ENCODE measurements around the gene TMBIM1. TPM values are rescaled to one million over a fixed set of nuclear protein-coding genes. Genes with fewer than 3 reads are reported as not detected.

TMBIM1 gene
- total and polyA plus RNA-seq, 12 donors = 30.9 to 151 (median 110) TPM

DNA sequence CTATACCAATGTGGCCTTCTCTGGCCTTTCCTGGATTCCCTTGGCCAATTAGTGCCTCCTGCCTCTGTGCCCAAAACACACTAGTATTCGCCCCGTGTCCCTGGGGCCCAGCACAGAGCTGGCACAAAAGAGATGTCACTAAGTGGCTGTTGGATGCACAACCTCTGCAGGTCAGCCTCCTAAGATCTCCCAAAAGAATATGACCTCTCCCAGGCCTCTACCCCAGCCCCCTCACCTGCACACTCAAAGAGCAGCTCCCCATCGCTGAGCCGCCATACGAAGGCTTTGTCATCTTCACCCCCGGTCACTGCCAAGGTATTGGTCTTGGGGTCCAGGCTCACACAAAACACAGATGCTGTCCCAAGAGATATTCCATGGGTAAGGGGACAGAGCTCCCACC is 25.0 kb downstream of the TMBIM1 start:
- Histone ChIP-seq H3K36me3 (peaks cover 0 to 62% (median 45%) of the 10 kb centered on the region in 9 donors), H3K9me3 (no peaks in the 10 kb centered on the region), H3K4me1 (peaks cover 15 to 63% (median 48%) of the 10 kb centered on the region in 9 donors), H3K27me3 (no peaks in the 10 kb centered on the region), H3K4me3 (no peak overlapping the region), H3K27ac (no peak overlapping the region)
- intact Hi-C loops (cut with DNase I) = loop anchor here in 2 of 10 donors (5.0 kb wide), 2 partner anchors 50 to 80 kb away; partner anchors contain the start of gene ARPC2 (in 1 of the 2)
- DNase-seq (no peak), ATAC-seq (no peak)
- TF ChIP-seq, protein P1, sequence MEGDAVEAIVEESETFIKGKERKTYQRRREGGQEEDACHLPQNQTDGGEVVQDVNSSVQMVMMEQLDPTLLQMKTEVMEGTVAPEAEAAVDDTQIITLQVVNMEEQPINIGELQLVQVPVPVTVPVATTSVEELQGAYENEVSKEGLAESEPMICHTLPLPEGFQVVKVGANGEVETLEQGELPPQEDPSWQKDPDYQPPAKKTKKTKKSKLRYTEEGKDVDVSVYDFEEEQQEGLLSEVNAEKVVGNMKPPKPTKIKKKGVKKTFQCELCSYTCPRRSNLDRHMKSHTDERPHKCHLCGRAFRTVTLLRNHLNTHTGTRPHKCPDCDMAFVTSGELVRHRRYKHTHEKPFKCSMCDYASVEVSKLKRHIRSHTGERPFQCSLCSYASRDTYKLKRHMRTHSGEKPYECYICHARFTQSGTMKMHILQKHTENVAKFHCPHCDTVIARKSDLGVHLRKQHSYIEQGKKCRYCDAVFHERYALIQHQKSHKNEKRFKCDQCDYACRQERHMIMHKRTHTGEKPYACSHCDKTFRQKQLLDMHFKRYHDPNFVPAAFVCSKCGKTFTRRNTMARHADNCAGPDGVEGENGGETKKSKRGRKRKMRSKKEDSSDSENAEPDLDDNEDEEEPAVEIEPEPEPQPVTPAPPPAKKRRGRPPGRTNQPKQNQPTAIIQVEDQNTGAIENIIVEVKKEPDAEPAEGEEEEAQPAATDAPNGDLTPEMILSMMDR (IDR thresholded peaks at IDR 0.05) = no peak
- 98% methylated on average over 6 of the region's 6 CpGs for WGBS, 2 donors

- Histone ChIP-seq H3K27me3 (no peaks in the 10 kb centered on the region), H3K4me3 (no peak overlapping the region), H3K36me3 (peaks cover 0 to 62% (median 45%) of the 10 kb centered on the region in 9 donors), H3K9me3 (no peaks in the 10 kb centered on the region), H3K4me1 (peaks cover 21 to 63% (median 48%) of the 10 kb centered on the region in 9 donors), H3K27ac (no peak overlapping the region)
- no peak for DNase-seq
- no peak for ATAC-seq
- WGBS, 2 donors = 96 to 99% methylated on average over 15 of the region's 15 CpGs
- intact Hi-C loops (cut with DNase I) = loop anchor here in 2 of 10 donors (5.0 kb wide), 2 partner anchors 49 to 79 kb away; partner anchors contain the start of gene ARPC2 (in 1 of the 2)
- TF ChIP-seq, protein P1 (IDR thresholded peaks at IDR 0.05) = no peak
These were observed 25.9 kb downstream of the TMBIM1 start for GRCh38 chr2:218266316-218266979.

GRCh38 chr2:218265626-218266025 is 26.7 kb downstream of the TMBIM1 start:
- ATAC-seq (no peak), DNase-seq (no peak)
- Histone ChIP-seq H3K27me3 (no peaks in the 10 kb centered on the region), H3K4me3 (no peak overlapping the region), H3K36me3 (peaks cover 0 to 62% (median 45%) of the 10 kb centered on the region in 9 donors), H3K9me3 (no peaks in the 10 kb centered on the region), H3K4me1 (peaks cover 24 to 63% (median 48%) of the 10 kb centered on the region in 9 donors), H3K27ac (no peak overlapping the region)
- 92 to 95% methylated on average over 8 of the region's 8 CpGs for WGBS, 2 donors
- intact Hi-C loops (cut with DNase I) = loop anchor here in 2 of 10 donors (5.0 kb wide), 2 partner anchors 48 to 78 kb away; partner anchors contain the start of gene ARPC2 (in 1 of the 2)
- TF ChIP-seq, protein P1 (IDR thresholded peaks at IDR 0.05) = no peak

DNA sequence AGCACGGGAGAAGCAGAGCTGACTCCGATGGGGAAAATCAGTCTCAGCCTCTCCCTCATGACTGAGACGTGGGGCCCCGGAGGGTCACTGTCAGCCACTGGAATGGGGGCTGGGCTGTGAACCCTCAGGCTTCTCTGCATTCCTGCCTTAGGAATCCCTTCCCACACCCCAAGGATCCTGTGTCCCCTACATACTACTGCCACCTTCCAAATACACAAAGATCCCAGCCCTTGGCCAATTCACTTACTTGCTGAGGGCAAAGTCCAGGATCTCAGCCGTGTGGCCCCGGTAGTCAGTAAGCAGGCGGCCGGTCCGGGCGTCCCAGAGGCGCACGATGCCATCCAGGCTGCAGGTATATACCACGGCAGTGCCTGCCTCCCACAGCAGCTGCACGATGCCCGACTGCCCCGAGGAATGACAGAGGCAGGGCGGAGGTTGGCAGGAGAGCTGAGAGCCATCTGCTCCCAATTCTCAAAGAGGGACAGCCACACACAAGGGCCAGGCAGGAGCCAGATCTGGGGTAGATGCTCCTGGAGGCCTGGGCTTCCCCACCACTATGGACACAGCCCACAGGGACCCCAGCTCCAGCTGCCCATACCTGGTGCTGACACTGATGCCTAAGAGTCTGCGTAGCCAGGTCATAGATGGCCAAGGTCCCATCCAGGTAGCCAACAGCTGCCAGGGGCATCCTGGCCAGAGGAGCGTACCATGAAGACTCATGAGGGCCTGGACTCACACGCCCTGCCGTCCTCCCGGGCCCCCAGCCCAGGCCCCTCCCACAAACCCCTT is 27.3 kb downstream of the TMBIM1 start:
- Histone ChIP-seq H3K27me3 (no peaks in the 10 kb centered on the region), H3K27ac (peak overlapping the region in 3 of 10 donors; percentile 21 to 95 (median 60)), H3K9me3 (no peaks in the 10 kb centered on the region), H3K4me3 (no peak overlapping the region), H3K36me3 (peaks cover 0 to 62% (median 45%) of the 10 kb centered on the region in 9 donors), H3K4me1 (peaks cover 25 to 69% (median 52%) of the 10 kb centered on the region in 9 donors)
- TF ChIP-seq, protein P1 (IDR thresholded peaks at IDR 0.05) = no peak
- intact Hi-C loops (cut with DNase I) = loop anchor here in 3 of 10 donors (5.0 kb wide), 2 partner anchors 48 to 78 kb away; partner anchors contain the start of gene ARPC2 (in 2 of the 3)
- ATAC-seq = no peak
- DNase-seq = no peak
- 88 to 90% methylated on average over 21 to 22 of the region's 22 CpGs for WGBS, 2 donors
